ENCODE results near the gene IMPA2. TPM values are rescaled to one million over a fixed set of nuclear protein-coding genes. Genes with fewer than 3 reads are reported as not detected.
"Not testable (repeated sequence)": the region's sequence is repeated elsewhere in the genome, so short reads cannot be mapped to it uniquely, and the experiment has no call there.

Gene IMPA2
- total and polyA plus RNA-seq, 8 donors: 61.0 to 263 (median 78.6) TPM

DNA sequence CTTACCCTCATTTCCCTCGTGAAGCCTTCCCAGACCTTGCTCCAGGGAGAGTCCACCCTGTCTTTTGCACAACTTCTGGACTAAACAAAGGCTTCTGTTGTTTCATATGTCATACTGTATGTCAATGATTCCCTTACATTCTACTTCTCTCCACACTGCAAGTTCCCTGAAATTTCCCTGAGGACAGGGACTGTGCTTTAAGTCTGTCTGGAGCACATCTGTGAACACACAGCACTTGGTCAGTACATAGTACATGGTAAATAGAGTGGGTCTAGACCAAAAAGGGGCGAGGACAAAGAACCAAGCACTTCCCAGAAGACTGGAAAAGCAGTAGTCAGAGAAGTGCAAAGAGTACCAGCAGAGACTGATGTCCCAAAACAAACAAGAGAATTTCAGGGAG is 23.7 kb upstream of the IMPA2 start:
- 76 to 88% (median 78%) methylated on average over 2 of the region's 2 CpGs for WGBS, 5 donors
- H3K27ac ChIP-seq: no peak overlapping the region
- H3K27me3 ChIP-seq: no peaks in the 10 kb centered on the region
- no peak overlapping the region for H3K4me3 ChIP-seq
- H3K4me1 ChIP-seq: peaks cover 0 to 14% (median 4%) of the 10 kb centered on the region in 4 donors
- H3K9me3 ChIP-seq: peaks cover 6 to 19% (median 14%) of the 10 kb centered on the region in 4 donors
- H3K36me3 ChIP-seq: no peaks in the 10 kb centered on the region
- intact Hi-C loops (cut with DNase I; ENCODE audit: low total_unique reads): no loop called here
- no peak for DNase-seq
- TF ChIP-seq, protein P1, sequence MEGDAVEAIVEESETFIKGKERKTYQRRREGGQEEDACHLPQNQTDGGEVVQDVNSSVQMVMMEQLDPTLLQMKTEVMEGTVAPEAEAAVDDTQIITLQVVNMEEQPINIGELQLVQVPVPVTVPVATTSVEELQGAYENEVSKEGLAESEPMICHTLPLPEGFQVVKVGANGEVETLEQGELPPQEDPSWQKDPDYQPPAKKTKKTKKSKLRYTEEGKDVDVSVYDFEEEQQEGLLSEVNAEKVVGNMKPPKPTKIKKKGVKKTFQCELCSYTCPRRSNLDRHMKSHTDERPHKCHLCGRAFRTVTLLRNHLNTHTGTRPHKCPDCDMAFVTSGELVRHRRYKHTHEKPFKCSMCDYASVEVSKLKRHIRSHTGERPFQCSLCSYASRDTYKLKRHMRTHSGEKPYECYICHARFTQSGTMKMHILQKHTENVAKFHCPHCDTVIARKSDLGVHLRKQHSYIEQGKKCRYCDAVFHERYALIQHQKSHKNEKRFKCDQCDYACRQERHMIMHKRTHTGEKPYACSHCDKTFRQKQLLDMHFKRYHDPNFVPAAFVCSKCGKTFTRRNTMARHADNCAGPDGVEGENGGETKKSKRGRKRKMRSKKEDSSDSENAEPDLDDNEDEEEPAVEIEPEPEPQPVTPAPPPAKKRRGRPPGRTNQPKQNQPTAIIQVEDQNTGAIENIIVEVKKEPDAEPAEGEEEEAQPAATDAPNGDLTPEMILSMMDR (IDR thresholded peaks at IDR 0.05): no peak
- TF ChIP-seq POLR2AphosphoS5 (IDR thresholded peaks at IDR 0.05): no peak
- no peak for TF ChIP-seq POLR2A (IDR thresholded peaks at IDR 0.05)
- no peak for TF ChIP-seq EP300 (IDR thresholded peaks at IDR 0.05)

- H3K4me3 ChIP-seq; H3K36me3 ChIP-seq; DNase-seq; intact Hi-C loops (cut with DNase I; ENCODE audit: low total_unique reads); H3K27ac ChIP-seq; H3K27me3 ChIP-seq: not testable (repeated sequence)
- peaks cover 0 to 20% (median 8%) of the 10 kb centered on the region in 4 donors for H3K4me1 ChIP-seq
- H3K9me3 ChIP-seq: peaks cover 6 to 19% (median 14%) of the 10 kb centered on the region in 4 donors
- WGBS, 5 donors: 93 to 98% (median 96%) methylated on average over 10 to 33 of the region's 33 CpGs
Observed at GRCh38 chr18:11959651-11960050, 21.7 kb upstream of the IMPA2 start.

DNA sequence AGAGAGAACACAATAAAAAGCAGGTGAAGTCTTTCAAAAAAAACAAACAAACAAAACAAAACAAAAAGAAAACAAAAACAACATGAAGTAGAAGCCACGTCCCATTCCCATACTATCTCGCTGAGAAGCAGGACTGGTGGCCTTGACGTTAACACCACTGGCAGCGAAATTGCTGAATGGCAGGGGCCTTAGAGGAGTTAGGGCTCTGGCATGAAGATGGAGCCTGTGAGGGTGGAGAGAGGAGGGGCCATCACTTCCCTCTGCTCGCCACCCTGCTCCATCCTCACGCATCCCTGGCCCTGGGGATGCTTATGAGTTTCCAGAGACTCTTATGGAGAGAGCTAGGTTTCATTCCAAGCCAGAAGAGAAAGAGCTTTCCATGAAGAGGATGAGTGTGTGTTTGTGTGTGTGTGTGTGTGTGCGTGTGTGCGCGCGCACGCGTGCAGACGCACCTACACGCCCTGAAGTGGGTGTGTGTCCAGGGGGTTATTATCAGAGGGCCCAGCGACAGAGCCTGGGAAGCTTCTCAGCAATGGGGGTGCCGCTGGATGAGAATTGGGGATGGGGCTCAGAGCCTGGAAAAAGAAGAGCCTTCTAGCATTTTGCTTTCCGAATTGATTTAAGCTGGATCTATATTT is 20.4 kb upstream of the IMPA2 start:
- intact Hi-C loops (cut with DNase I; ENCODE audit: low total_unique reads): no loop called here
- Histone ChIP-seq H3K4me1 (peaks cover 0 to 12% (median 8%) of the 10 kb centered on the region in 4 donors), H3K36me3 (no peaks in the 10 kb centered on the region), H3K27me3 (no peaks in the 10 kb centered on the region), H3K27ac (no peak overlapping the region), H3K4me3 (no peak overlapping the region), H3K9me3 (peaks cover 6 to 19% (median 14%) of the 10 kb centered on the region in 4 donors)
- no peak for DNase-seq
- TF ChIP-seq POLR2A (IDR thresholded peaks at IDR 0.05) (no peak), EP300 (IDR thresholded peaks at IDR 0.05) (no peak), POLR2AphosphoS5 (IDR thresholded peaks at IDR 0.05) (no peak)
- TF ChIP-seq, protein P1 (IDR thresholded peaks at IDR 0.05): no peak
- WGBS, 5 donors: 87 to 93% (median 91%) methylated on average over 17 of the region's 17 CpGs

- peaks cover under 1 to 6% (median 3%) of the 10 kb centered on the region in 4 donors for H3K9me3 ChIP-seq
- TF ChIP-seq POLR2AphosphoS5 (IDR thresholded peaks at IDR 0.05): no peak
- TF ChIP-seq EP300 (IDR thresholded peaks at IDR 0.05): no peak
- TF ChIP-seq, protein P1 (IDR thresholded peaks at IDR 0.05): no peak
- no peak for TF ChIP-seq POLR2A (IDR thresholded peaks at IDR 0.05)
- peak overlapping the region in 1 of 5 donors; percentile 62 for H3K27ac ChIP-seq
- no peak overlapping the region for H3K4me3 ChIP-seq
- intact Hi-C loops (cut with DNase I; ENCODE audit: low total_unique reads): no loop called here
- H3K4me1 ChIP-seq: peaks cover 0 to 10% (median 8%) of the 10 kb centered on the region in 4 donors
- H3K36me3 ChIP-seq: no peaks in the 10 kb centered on the region
- 11 to 31% (median 16%) methylated on average over 1 of the region's 1 CpG for WGBS, 5 donors
- no peak for DNase-seq
- H3K27me3 ChIP-seq: no peaks in the 10 kb centered on the region
Observed at GRCh38 chr18:11962597-11962996, 18.7 kb upstream of the IMPA2 start.

- intact Hi-C loops (cut with DNase I; ENCODE audit: low total_unique reads): no loop called here
- no peak for DNase-seq
- H3K4me3 ChIP-seq: no peak overlapping the region
- H3K27me3 ChIP-seq: no peaks in the 10 kb centered on the region
- H3K4me1 ChIP-seq: peaks cover 0 to 10% (median 8%) of the 10 kb centered on the region in 4 donors
- H3K27ac ChIP-seq: peak overlapping the region; percentile 14 to 68 (median 62)
- TF ChIP-seq, protein P1 (IDR thresholded peaks at IDR 0.05): no peak
- TF ChIP-seq EP300 (IDR thresholded peaks at IDR 0.05) (no peak), POLR2A (IDR thresholded peaks at IDR 0.05) (no peak), POLR2AphosphoS5 (IDR thresholded peaks at IDR 0.05) (peak in 1 of 3 donors; percentile 13)
- 44 to 80% (median 63%) methylated on average over 3 of the region's 3 CpGs for WGBS, 5 donors
- H3K36me3 ChIP-seq: no peaks in the 10 kb centered on the region
- H3K9me3 ChIP-seq: no peaks in the 10 kb centered on the region
Observed at GRCh38 chr18:11963991-11964484, 17.3 kb upstream of the IMPA2 start.
